ENCODE results near the gene TNFRSF18.

TNFRSF18 gene

GRCh38 chr1:1157033-1157365 lies 49.4 kb downstream of the TNFRSF18 start:
- no peak overlapping the region for H3K4me3 ChIP-seq (ENCODE audit: low read depth, low read length)
- no peak for TF ChIP-seq CTCF (IDR thresholded peaks at IDR 0.05; ENCODE audit: insufficient read depth, low read depth, low read length, missing control alignments)
- DNase-seq (ENCODE audit: low read depth) = no peak

DNA sequence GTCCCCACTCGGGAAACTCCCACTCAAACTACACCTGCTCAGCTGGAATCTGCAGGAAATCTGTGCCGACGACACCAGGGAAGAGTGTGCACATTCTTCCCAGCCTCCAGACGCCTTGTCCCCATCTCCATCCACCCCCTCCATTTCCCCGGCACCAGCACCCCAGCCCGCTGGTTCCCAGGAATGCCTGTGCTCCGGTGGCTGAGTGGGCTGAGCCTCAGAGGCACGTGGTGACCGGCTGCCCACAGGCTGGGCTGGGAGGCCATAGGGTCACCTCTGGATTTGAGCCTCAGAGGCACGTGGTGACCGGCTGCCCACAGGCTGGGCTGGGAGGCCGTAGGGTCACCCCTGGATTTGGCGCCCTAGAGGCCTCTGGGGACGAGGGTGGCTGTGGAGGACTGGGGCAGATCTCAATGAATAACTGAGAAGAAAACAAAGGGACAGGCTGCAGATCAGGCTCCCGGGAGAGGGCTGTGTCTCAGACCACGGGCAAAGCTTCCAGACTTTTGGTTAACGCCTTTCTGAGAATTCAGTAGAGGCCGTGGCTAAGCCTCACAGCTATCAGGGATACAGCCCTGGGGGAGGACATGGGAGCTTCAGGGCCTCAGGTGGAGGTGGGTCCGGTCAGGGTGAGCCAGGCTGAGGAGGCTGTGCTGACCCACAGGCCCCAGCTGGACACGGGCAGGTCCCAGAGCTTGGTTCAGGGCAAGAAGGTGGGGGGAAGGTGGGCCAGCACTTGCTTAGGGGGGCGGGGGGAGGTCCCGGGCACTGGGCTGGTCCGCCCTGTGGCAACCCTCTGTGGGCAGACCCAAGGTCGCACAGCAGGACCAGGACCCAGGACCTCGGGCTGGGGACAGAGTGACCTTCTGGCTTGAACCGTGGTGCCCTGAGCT lies 50.0 kb downstream of the TNFRSF18 start:
- no peak for TF ChIP-seq CTCF (IDR thresholded peaks at IDR 0.05; ENCODE audit: insufficient read depth, low read depth, low read length, missing control alignments)
- no peak overlapping the region for H3K4me3 ChIP-seq (ENCODE audit: low read depth, low read length)
- no peak for DNase-seq (ENCODE audit: low read depth)

DNA sequence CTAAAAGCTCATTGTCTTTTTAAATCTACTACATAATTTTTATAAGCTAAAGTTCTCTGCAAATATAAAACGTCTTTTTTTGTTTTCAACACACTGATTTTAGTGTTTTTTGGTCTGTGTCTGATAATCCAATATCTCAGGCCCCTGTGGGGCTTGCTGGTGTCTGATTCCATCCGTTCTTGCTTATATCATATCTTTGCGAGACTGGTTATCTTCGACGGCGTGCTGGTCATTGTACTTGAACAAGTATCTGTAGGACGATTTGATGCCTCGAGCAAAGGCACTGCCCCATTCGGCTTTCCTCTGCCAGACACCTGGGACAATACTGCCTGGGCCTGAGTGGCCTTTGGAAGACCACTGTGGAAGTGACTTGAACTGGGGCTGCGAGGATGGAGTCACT lies 51.1 kb downstream of the TNFRSF18 start:
- no peak for DNase-seq (ENCODE audit: low read depth)
- TF ChIP-seq CTCF (IDR thresholded peaks at IDR 0.05; ENCODE audit: insufficient read depth, low read depth, low read length, missing control alignments) = no peak
- no peak overlapping the region for H3K4me3 ChIP-seq (ENCODE audit: low read depth, low read length)

GRCh38 chr1:1153874-1154273 lies 52.5 kb downstream of the TNFRSF18 start:
- H3K4me3 ChIP-seq (ENCODE audit: low read depth, low read length) = no peak overlapping the region
- TF ChIP-seq CTCF (IDR thresholded peaks at IDR 0.05; ENCODE audit: insufficient read depth, low read depth, low read length, missing control alignments) = no peak
- DNase-seq (ENCODE audit: low read depth) = no peak

Data from GM12865 (cell line).